HUES48 (cell line): ENCODE results near the gene LLGL1.

ENCODE experiments used
- H3K27ac ChIP-seq: one replicate; pipeline ENCODE4 v1.7.0; 2013; ENCODE audit warnings: low read depth, low read length, inconsistent platforms
- H3K27me3 ChIP-seq: 2 replicates; pipeline ENCODE4 v1.6.1; 2013; ENCODE audit warnings: mild to moderate bottlenecking, low read length; ENCODE audit not compliant: control insufficient read depth, insufficient read depth
- H3K36me3 ChIP-seq: 2 replicates; pipeline ENCODE4 v1.6.1; 2013; ENCODE audit warnings: low read length; ENCODE audit not compliant: control insufficient read depth, insufficient read depth
- H3K4me1 ChIP-seq: 2 replicates; pipeline ENCODE4 v1.6.1; 2013; ENCODE audit warnings: mild to moderate bottlenecking, low read length; ENCODE audit not compliant: control insufficient read depth, insufficient read depth
- H3K4me3 ChIP-seq: 2 replicates; pipeline ENCODE4 v1.5.1; 2013; ENCODE audit warnings: mild to moderate bottlenecking, low read depth, low read length
- H3K9ac ChIP-seq: 2 replicates; pipeline ENCODE4 v1.6.1; 2013; ENCODE audit warnings: mild to moderate bottlenecking, low read depth, low read length, moderate library complexity
- H3K9me3 ChIP-seq: 2 replicates; pipeline ENCODE4 v1.6.1; 2013; ENCODE audit warnings: low read length; ENCODE audit not compliant: control insufficient read depth, insufficient read depth

The LLGL1 gene

GRCh38 chr17:18253187-18253884 is 27.9 kb downstream of the LLGL1 start:
- Histone ChIP-seq H3K9ac (no peak overlapping the region), H3K36me3 (peaks cover 80% of the 10 kb centered on the region), H3K9me3 (no peaks in the 10 kb centered on the region), H3K27me3 (no peaks in the 10 kb centered on the region), H3K27ac (no peak overlapping the region), H3K4me1 (peaks cover 7% of the 10 kb centered on the region; the same call in 1 of the 2 replicates), H3K4me3 (no peak overlapping the region)

- no peak overlapping the region for H3K27ac ChIP-seq
- peaks cover 7% of the 10 kb centered on the region; the same call in 1 of the 2 replicates for H3K4me1 ChIP-seq
- no peaks in the 10 kb centered on the region for H3K9me3 ChIP-seq
- no peak overlapping the region for H3K4me3 ChIP-seq
- H3K27me3 ChIP-seq: no peaks in the 10 kb centered on the region
- peaks cover 72% of the 10 kb centered on the region for H3K36me3 ChIP-seq
- no peak overlapping the region for H3K9ac ChIP-seq
Measured at GRCh38 chr17:18253947-18254821, 28.7 kb downstream of the LLGL1 start.

GRCh38 chr17:18254888-18255649 is 29.6 kb downstream of the LLGL1 start:
- Histone ChIP-seq H3K36me3 (peaks cover 67% of the 10 kb centered on the region), H3K27ac (peak overlapping the region; percentile 22), H3K27me3 (no peaks in the 10 kb centered on the region), H3K9ac (no peak overlapping the region), H3K9me3 (no peaks in the 10 kb centered on the region), H3K4me1 (peaks cover 7% of the 10 kb centered on the region; the same call in 1 of the 2 replicates), H3K4me3 (no peak overlapping the region)

- Histone ChIP-seq H3K36me3 (peaks cover 55% of the 10 kb centered on the region), H3K27ac (no peak overlapping the region), H3K9ac (no peak overlapping the region)
Measured at GRCh38 chr17:18256351-18256750, 30.9 kb downstream of the LLGL1 start.

GRCh38 chr17:18256776-18257175 is 31.3 kb downstream of the LLGL1 start:
- Histone ChIP-seq H3K36me3 (peaks cover 50% of the 10 kb centered on the region), H3K4me3 (peak overlapping the region; percentile 87), H3K9ac (no peak overlapping the region), H3K27ac (no peak overlapping the region), H3K4me1 (peaks cover 11% of the 10 kb centered on the region; the same call in 1 of the 2 replicates), H3K27me3 (no peaks in the 10 kb centered on the region), H3K9me3 (no peaks in the 10 kb centered on the region)

More at GRCh38 chr17:18256351-18256750, 30.9 kb downstream of the LLGL1 start:
- peaks cover 9% of the 10 kb centered on the region; the same call in 1 of the 2 replicates for H3K4me1 ChIP-seq
- no peaks in the 10 kb centered on the region for H3K9me3 ChIP-seq
- H3K27me3 ChIP-seq: no peaks in the 10 kb centered on the region
- no peak overlapping the region for H3K4me3 ChIP-seq

GRCh38 chr17:18257268-18257981 is 32.0 kb downstream of the LLGL1 start:
- Histone ChIP-seq H3K4me3 (peak overlapping the region; percentile 87), H3K36me3 (peaks cover 44% of the 10 kb centered on the region), H3K9ac (peak overlapping the region; percentile 77), H3K27me3 (no peaks in the 10 kb centered on the region), H3K4me1 (peaks cover 11% of the 10 kb centered on the region; the same call in 1 of the 2 replicates), H3K27ac (peak overlapping the region; percentile 86), H3K9me3 (no peaks in the 10 kb centered on the region)

GRCh38 chr17:18257982-18258355 is 32.5 kb downstream of the LLGL1 start:
- Histone ChIP-seq H3K4me3 (peak overlapping the region; percentile 87), H3K9ac (peak overlapping the region; percentile 77), H3K9me3 (no peaks in the 10 kb centered on the region), H3K4me1 (peaks cover 11% of the 10 kb centered on the region; the same call in 1 of the 2 replicates), H3K27me3 (no peaks in the 10 kb centered on the region), H3K27ac (peak overlapping the region; percentile 86), H3K36me3 (peaks cover 41% of the 10 kb centered on the region)

GRCh38 chr17:18258356-18259038 is 33.1 kb downstream of the LLGL1 start, which contains the start of gene FLII:
TSS of gene FLII (minus strand) at chr17:18258738. CDS start at chr17:18258690, 48 bp downstream.
- Histone ChIP-seq H3K9ac (peak within 1 kb of the TSS; percentile 77), H3K4me1 (peaks cover 11% of the 10 kb centered on the region; the same call in 1 of the 2 replicates), H3K9me3 (no peaks in the 10 kb centered on the region), H3K36me3 (peaks cover 41% of the 10 kb centered on the region), H3K27ac (peak within 1 kb of the TSS; percentile 86), H3K4me3 (peak within 1 kb of the TSS; percentile 87), H3K27me3 (no peaks in the 10 kb centered on the region)

- peak overlapping the region; percentile 98 for H3K27ac ChIP-seq
- no peaks in the 10 kb centered on the region for H3K9me3 ChIP-seq
- H3K36me3 ChIP-seq: peaks cover 40% of the 10 kb centered on the region
- H3K4me1 ChIP-seq: peaks cover 11% of the 10 kb centered on the region; the same call in 1 of the 2 replicates
- no peaks in the 10 kb centered on the region for H3K27me3 ChIP-seq
- H3K4me3 ChIP-seq: peak overlapping the region; percentile 86
- no peak overlapping the region for H3K9ac ChIP-seq
Measured at GRCh38 chr17:18259621-18260331, 34.3 kb downstream of the LLGL1 start.
